Panc1 (cell line): ENCODE measurements around the gene COA8. TPM values are rescaled to one million over a fixed set of nuclear protein-coding genes. Genes with fewer than 3 reads are reported as not detected.
A peak's percentile ranks its signal among the peaks of the same experiment; 100 is the strongest.

Experiments
- ATAC-seq: fragments of 200-7000 bp; cut with Tn5 transposase; 2 replicates; pipeline ENCODE4 v1.9.1; 2020; ENCODE audit warnings: mild to moderate bottlenecking, moderate library complexity
- BruUV-seq: library from RNA; stranded (reverse); fragments of 400-500 nt; replicated peaks from 2 replicates; lab custom pipeline; 2021; lab: Mats Ljungman, UMichigan
- CTCF ChIA-PET: fragments of 300-600 bp; sonication (Branson Sonifier 250); formaldehyde crosslinking; loops from one replicate; lab custom pipeline; 2022; ENCODE audit warnings: antibody characterized with exemption; lab: Charles Lee
- POLR2A ChIA-PET: fragments of 300-600 bp; sonication (Branson Sonifier 250); formaldehyde crosslinking; loops from one replicate; lab custom pipeline; 2022; ENCODE audit warnings: antibody characterized with exemption; lab: Charles Lee
- DNase-seq: peaks from one replicate; pipeline ENCODE4 v3.0.0-alpha.2; 2010; ENCODE audit warnings: low read depth, low spot score
- H3K27ac ChIP-seq: 2 replicates; pipeline ENCODE4 v1.5.1; 2011; ENCODE audit warnings: mild to moderate bottlenecking, low read length, inconsistent platforms
- H3K27me3 ChIP-seq: fragments of 200-500 bp; sonication (Bioruptor generic); 2 replicates; pipeline ENCODE4 v1.6.0; 2014; ENCODE audit warnings: low read length, inconsistent platforms; ENCODE audit not compliant: control insufficient read depth, insufficient read depth
- H3K36me3 ChIP-seq: fragments of 200-500 bp; sonication (Bioruptor generic); 2 replicates; pipeline ENCODE4 v1.5.1; 2014; ENCODE audit warnings: inconsistent platforms, mild to moderate bottlenecking, low read length, moderate library complexity; ENCODE audit not compliant: control insufficient read depth, insufficient read depth
- H3K4me1 ChIP-seq: 2 replicates; pipeline ENCODE4 v1.5.1; 2011; ENCODE audit warnings: inconsistent platforms, mild to moderate bottlenecking, low read length, moderate library complexity; ENCODE audit not compliant: control insufficient read depth, insufficient read depth
- H3K4me3 ChIP-seq, 2 experiments: 2 replicates each; pipeline ENCODE4 v1.5.1; 2011 to 2012; ENCODE audit warnings: low read depth in 2 of 2, low read length in 2 of 2, mild to moderate bottlenecking in 2 of 2, inconsistent platforms in 1 of 2, moderate library complexity in 1 of 2
- H3K9me3 ChIP-seq: fragments of 200-500 bp; sonication (Bioruptor generic); 2 replicates; pipeline ENCODE4 v1.5.1; 2014; ENCODE audit warnings: low read depth, mild to moderate bottlenecking, inconsistent platforms, low read length, moderate library complexity; ENCODE audit not compliant: control insufficient read depth, insufficient read depth
- CTCF ChIP-seq: fragments of 450-650 bp; IDR thresholded peaks from 2 replicates; pipeline ENCODE4 v1.5.1; 2017; ENCODE audit warnings: mild to moderate bottlenecking
- POLR2AphosphoS5 ChIP-seq: IDR thresholded peaks from 2 replicates; pipeline ENCODE4 v1.6.1; 2012; ENCODE audit warnings: mild to moderate bottlenecking, low read depth, low read length, moderate library complexity
- SIN3A ChIP-seq: IDR thresholded peaks from 2 replicates; pipeline ENCODE4 v1.6.1; 2012; ENCODE audit warnings: low read depth, mild to moderate bottlenecking, low read length, moderate library complexity, borderline replicate concordance; ENCODE audit not compliant: insufficient read depth
- TCF7L2 ChIP-seq: IDR thresholded peaks from 2 replicates; pipeline ENCODE4 v1.6.1; 2011; ENCODE audit warnings: mild to moderate bottlenecking, low read depth, low read length, inconsistent platforms
- in situ Hi-C: cut with HindIII; loops from 2 replicates; pipeline ENCODE4 v1.10.0; 2016; ENCODE audit warnings: low sequenced_read_pairs, low pct_unique_long_range_greater_than_20kb
- intact Hi-C: fragments of 100-400 bp; cut with micrococcal nuclease; formaldehyde crosslinking; loops from one replicate; pipeline ENCODE4 v1.10.0; 2022; ENCODE audit not compliant: unreplicated experiment
- total RNA-seq: library from RNA; stranded (reverse); gene quantifications from one replicate; pipeline ENCODE4 v1.2.1, GENCODE V29; 2021; ENCODE audit not compliant: unreplicated experiment
- TF ChIP-seq, protein P1 (sequence below), 2 experiments: IDR thresholded peaks; 2 replicates each; pipeline ENCODE4 v1.6.1; 2011 to 2012; ENCODE audit warnings: low read depth in 2 of 2, control low read depth in 1 of 2, low read length in 1 of 2, mild to moderate bottlenecking in 1 of 2, moderate library complexity in 1 of 2; ENCODE audit not compliant: insufficient read depth in 1 of 2

Gene COA8
- total RNA-seq, 1 experiment from 2014 or later: 42.2 TPM

- H3K36me3 ChIP-seq: no peaks in the 10 kb centered on the region
- H3K27me3 ChIP-seq: no peaks in the 10 kb centered on the region
- intact Hi-C loops (no loop called here), in situ Hi-C loops (no loop called here)
- TF ChIP-seq, protein P1, sequence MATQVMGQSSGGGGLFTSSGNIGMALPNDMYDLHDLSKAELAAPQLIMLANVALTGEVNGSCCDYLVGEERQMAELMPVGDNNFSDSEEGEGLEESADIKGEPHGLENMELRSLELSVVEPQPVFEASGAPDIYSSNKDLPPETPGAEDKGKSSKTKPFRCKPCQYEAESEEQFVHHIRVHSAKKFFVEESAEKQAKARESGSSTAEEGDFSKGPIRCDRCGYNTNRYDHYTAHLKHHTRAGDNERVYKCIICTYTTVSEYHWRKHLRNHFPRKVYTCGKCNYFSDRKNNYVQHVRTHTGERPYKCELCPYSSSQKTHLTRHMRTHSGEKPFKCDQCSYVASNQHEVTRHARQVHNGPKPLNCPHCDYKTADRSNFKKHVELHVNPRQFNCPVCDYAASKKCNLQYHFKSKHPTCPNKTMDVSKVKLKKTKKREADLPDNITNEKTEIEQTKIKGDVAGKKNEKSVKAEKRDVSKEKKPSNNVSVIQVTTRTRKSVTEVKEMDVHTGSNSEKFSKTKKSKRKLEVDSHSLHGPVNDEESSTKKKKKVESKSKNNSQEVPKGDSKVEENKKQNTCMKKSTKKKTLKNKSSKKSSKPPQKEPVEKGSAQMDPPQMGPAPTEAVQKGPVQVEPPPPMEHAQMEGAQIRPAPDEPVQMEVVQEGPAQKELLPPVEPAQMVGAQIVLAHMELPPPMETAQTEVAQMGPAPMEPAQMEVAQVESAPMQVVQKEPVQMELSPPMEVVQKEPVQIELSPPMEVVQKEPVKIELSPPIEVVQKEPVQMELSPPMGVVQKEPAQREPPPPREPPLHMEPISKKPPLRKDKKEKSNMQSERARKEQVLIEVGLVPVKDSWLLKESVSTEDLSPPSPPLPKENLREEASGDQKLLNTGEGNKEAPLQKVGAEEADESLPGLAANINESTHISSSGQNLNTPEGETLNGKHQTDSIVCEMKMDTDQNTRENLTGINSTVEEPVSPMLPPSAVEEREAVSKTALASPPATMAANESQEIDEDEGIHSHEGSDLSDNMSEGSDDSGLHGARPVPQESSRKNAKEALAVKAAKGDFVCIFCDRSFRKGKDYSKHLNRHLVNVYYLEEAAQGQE (IDR thresholded peaks at IDR 0.05; ENCODE audit: insufficient read depth in 1 of 2, low read depth in 2 of 2, low read length in 1 of 2): no peak
- TF ChIP-seq POLR2AphosphoS5 (no peak), TCF7L2 (no peak), CTCF (no peak), SIN3A (no peak)
- DNase-seq: no peak
- no peak overlapping the region for H3K4me3 ChIP-seq
- peaks cover 49% of the 10 kb centered on the region for H3K4me1 ChIP-seq
- ChIA-PET POLR2A (no interaction called here), CTCF (interaction anchor here (0.7 kb wide), 1 partner anchor 60 kb away, joined by 11 read pairs; no protein-coding TSS in a partner anchor)
- BruUV-seq: no TSS peak
- ATAC-seq: peak; percentile 43
- peak overlapping the region; percentile 80 for H3K27ac ChIP-seq
- H3K9me3 ChIP-seq: no peaks in the 10 kb centered on the region
Measured at GRCh38 chr14:103542605-103543088, 20.1 kb upstream of the COA8 start.

DNA sequence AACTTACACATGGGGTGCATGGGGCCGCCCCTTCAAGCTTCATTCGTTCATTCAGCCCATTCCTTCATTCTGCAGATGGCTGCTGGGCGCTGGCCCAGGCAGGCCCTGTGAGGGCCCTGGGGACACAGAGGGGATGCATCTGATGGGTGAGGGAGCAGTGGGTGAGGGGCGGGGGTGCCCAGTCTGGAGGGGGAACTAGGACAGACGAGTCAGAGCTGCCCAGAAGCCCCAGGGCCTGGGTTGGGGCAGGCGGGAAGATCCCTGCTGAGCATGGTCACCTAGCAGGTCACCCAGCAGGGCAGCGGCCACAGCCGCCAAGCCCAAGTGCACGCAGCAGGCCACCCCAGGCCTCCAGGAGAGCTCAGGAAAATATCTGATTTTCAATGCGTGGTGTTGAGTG is 19.6 kb upstream of the COA8 start:
- DNase-seq (no peak), ATAC-seq (no peak)
- H3K36me3 ChIP-seq: no peaks in the 10 kb centered on the region
- CTCF ChIA-PET: interaction anchor here (0.5 kb wide), 1 partner anchor 137 kb away, joined by 5 read pairs; no protein-coding TSS in a partner anchor
- H3K4me3 ChIP-seq: no peak overlapping the region
- peaks cover 44% of the 10 kb centered on the region for H3K4me1 ChIP-seq
- TF ChIP-seq POLR2AphosphoS5: no peak
- TF ChIP-seq CTCF: no peak
- TF ChIP-seq, protein P1 (IDR thresholded peaks at IDR 0.05; ENCODE audit: insufficient read depth in 1 of 2, low read depth in 2 of 2, low read length in 1 of 2): no peak
- no peak for TF ChIP-seq SIN3A
- TF ChIP-seq TCF7L2: no peak
- H3K9me3 ChIP-seq: no peaks in the 10 kb centered on the region
- intact Hi-C loops: no loop called here
- peak overlapping the region; percentile 80 for H3K27ac ChIP-seq
- BruUV-seq: no TSS peak
- no peaks in the 10 kb centered on the region for H3K27me3 ChIP-seq
- POLR2A ChIA-PET: no interaction called here
- in situ Hi-C loops: no loop called here
